ENCODE data around the gene LGALS3.

LGALS3 gene

DNA sequence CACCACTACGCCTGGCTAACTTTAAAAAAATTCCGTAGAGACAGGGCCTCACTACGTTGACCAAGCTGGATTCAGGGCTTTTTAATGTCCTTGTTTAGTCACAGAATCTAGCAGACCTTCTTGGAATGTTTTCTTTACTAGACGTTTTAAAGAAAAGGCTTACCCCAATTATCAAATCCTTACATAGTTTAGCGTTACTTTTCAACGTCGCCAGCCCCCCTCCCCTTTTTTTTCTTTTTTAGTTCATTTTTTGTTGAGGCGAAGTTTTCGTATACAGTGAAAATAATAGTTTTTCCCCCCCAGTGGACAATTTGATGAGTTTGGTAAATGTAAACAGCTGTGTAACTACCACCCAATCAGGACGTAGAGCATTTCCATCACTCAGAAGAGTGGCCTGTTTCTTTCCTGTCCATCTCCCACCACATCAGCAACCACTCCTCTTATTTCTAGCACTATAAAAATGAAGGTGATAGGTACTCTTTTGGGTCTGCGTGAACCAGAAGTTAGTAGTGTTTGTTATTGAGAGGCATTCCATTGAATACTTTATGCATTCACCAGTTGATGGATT, 63.1 kb downstream of the LGALS3 start:
- DNase-seq: no peak

DNA sequence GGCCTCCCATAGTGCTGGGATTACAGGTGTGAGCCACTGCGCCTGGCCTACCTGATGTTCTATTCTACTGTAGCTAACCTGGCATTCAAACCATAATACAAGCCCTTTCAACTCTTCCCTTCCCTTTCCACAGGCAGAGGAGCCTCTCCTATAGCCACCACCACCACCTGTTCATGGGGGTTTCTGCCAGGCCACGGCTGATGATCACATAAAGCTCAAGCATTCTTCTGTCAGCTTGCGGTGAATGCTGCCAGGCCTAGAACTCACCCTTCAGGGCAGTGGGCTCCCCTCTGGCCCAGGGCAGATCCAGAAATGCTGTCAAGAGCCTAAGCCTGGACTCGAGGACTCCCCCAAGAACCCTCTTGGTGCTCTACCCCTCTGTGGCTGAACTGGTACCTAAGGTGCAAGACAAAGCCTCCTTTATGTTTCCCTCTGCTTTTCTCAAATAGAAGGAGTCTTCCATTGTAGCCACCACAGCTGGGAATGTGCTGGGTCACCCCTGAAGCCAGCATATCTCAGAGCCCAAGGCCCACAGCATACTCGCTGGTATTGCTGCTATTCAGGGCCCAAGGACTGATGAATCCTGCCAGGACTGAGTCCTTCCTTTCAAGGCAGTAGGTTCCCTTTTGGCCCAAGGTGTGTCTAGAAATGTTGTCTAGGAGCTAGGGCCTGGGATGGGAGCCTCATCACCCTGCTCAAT, 65.8 kb downstream of the LGALS3 start:
- DNase-seq: no peak

Measured in CD4-positive, alpha-beta T cell treated with Interferon alpha-2 for 1 hour (primary cell).